ENCODE results near the gene PLEKHH1. TPM values are rescaled to one million over a fixed set of nuclear protein-coding genes. Genes with fewer than 3 reads are reported as not detected.

Gene PLEKHH1
- total and polyA plus RNA-seq, 2 of the 8 experiments (the other 6 are each of a cell fraction or from before 2014, with no cell fraction given), result 28.3 to 33.3 TPM

DNA sequence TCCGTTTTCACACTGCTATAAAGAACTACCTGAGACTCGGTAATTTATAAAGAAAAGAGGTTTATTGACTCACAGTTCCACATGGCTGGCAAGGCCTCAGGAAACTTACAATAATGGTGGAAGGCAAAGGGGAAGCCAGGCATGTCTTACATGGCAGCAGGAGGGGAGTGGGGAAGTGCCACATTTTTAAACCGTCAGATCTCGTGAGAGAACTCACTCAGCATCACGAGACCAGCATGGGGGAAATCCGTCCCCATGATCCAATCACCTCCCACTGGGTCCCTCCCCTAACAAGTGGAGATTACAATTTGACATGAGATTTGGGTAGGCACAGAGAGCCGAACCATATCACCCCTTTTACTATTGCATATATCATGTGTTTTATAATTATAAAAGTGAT, 69.0 kb downstream of the PLEKHH1 start:
- H2BK5ac ChIP-seq (ENCODE audit: low read depth, low read length), result no peak overlapping the region
- H3K9ac ChIP-seq (replicated peaks in 1 of 4; ENCODE audit: extremely low read depth in 1 of 4, low read depth in 3 of 4, low read length in 3 of 4), result no peak overlapping the region
- no peaks in the 10 kb centered on the region for H3K79me2 ChIP-seq (ENCODE audit: control insufficient read depth in 1 of 2, insufficient read depth in 2 of 2, low read length in 2 of 2)
- H3K23me2 ChIP-seq (ENCODE audit: low read depth, low read length), result peaks cover 2% of the 10 kb centered on the region; the same call in 1 of the 2 replicates
- DNase-seq (ENCODE audit: low read depth in 1 of 2, low spot score in 2 of 2) (no peak), FAIRE-seq (no peak)
- no peak overlapping the region for H4K8ac ChIP-seq (ENCODE audit: extremely low read depth, insufficient read depth, low read length)
- H2BK20ac ChIP-seq (ENCODE audit: low read length), result no peak overlapping the region
- H2BK12ac ChIP-seq (ENCODE audit: low read depth, low read length), result no peak overlapping the region
- H2BK120ac ChIP-seq (replicated peaks; ENCODE audit: low read depth, low read length), result no peak overlapping the region
- H2BK15ac ChIP-seq (ENCODE audit: low read length), result no peak overlapping the region
- no peaks in the 10 kb centered on the region for H3K79me1 ChIP-seq (ENCODE audit: low read depth, low read length)
- TF ChIP-seq CTCF (IDR thresholded peaks at IDR 0.05; ENCODE audit: control extremely low read depth in 1 of 3, insufficient read depth in 1 of 3, low read depth in 1 of 3, low read length in 3 of 3), result no peak
- TF ChIP-seq TAF1 (IDR thresholded peaks at IDR 0.05; ENCODE audit: low read depth, low read length), result no peak
- TF ChIP-seq JUND (IDR thresholded peaks at IDR 0.05; ENCODE audit: low read length), result no peak
- TF ChIP-seq KDM1A (IDR thresholded peaks at IDR 0.05; ENCODE audit: borderline replicate concordance, low read length), result no peak
- TF ChIP-seq CREB1 (IDR thresholded peaks at IDR 0.05), result no peak
- no peak for TF ChIP-seq JUN (IDR thresholded peaks at IDR 0.05; ENCODE audit: low read depth, low read length)
- no peak for TF ChIP-seq RFX5 (IDR thresholded peaks at IDR 0.05; ENCODE audit: borderline replicate concordance, low read depth, low read length)
- H3K14ac ChIP-seq (ENCODE audit: insufficient read length), result no peak overlapping the region
- H3K18ac ChIP-seq (ENCODE audit: extremely low read depth, low read length), result no peak overlapping the region
- WGBS, 2 experiments (ENCODE audit: extremely low coverage in 1 of 2, insufficient coverage in 1 of 2, insufficient read length in 1 of 2, insufficient replicate concordance in 2 of 2, low coverage in 1 of 2, low lambda C conversion rate in 2 of 2, missing lambda C conversion rate in 1 of 2), result 64% methylated on average over 7 of the region's 7 CpGs; no CpG with 5 or more reads in 1 of the 2 experiments
- POLR2A ChIA-PET (ENCODE audit: partially characterized antibody), result no interaction called here
- no peak overlapping the region for H2AK5ac ChIP-seq (ENCODE audit: low read depth, low read length)
- peaks cover 9 to 62% (median 39%) of the 10 kb centered on the region in 4 experiments for H3K27me3 ChIP-seq (replicated peaks in 1 of 4; ENCODE audit: control insufficient read depth in 3 of 4, extremely low read depth in 1 of 4, insufficient read depth in 3 of 4, low read length in 3 of 4)
- H3K23ac ChIP-seq (ENCODE audit: insufficient read length), result no peak overlapping the region
- H3K36me3 ChIP-seq (ENCODE audit: control insufficient read depth in 2 of 4, insufficient read depth in 4 of 4, low read length in 3 of 4), result no peaks in the 10 kb centered on the region
- no peaks in the 10 kb centered on the region; a peak in 1 of 7 replicates for H3K4me1 ChIP-seq (replicated peaks in 1 of 4; ENCODE audit: control insufficient read depth in 3 of 4, insufficient read depth in 4 of 4, low read length in 3 of 4)
- H3K56ac ChIP-seq (replicated peaks; ENCODE audit: insufficient read length, low read depth, low read length), result no peak overlapping the region
- H3K9me3 ChIP-seq (ENCODE audit: insufficient read depth in 2 of 2, low read depth in 1 of 2, low read length in 1 of 2), result no peaks in the 10 kb centered on the region; a peak in 1 of 4 replicates
- CTCF ChIA-PET (ENCODE audit: partially characterized antibody), result interaction anchor here (0.9 to 1.0 kb wide), 2 partner anchors 74 to 102 kb away, joined by 3 read pairs; no protein-coding TSS in a partner anchor
- H3K4me2 ChIP-seq (ENCODE audit: insufficient read depth in 1 of 2, low read depth in 2 of 2, low read length in 2 of 2), result no peak overlapping the region
- H4K5ac ChIP-seq (ENCODE audit: insufficient read length, low read depth, low read length), result no peak overlapping the region
- H3K4ac ChIP-seq (replicated peaks; ENCODE audit: insufficient read length, low read depth, low read length), result no peak overlapping the region
- no peak overlapping the region for H4K91ac ChIP-seq (replicated peaks; ENCODE audit: insufficient read length, low read length)
- no peak overlapping the region for H2AFZ ChIP-seq (ENCODE audit: low read length)
- no peaks in the 10 kb centered on the region for H4K20me1 ChIP-seq (replicated peaks in 1 of 2; ENCODE audit: control insufficient read depth in 1 of 2, insufficient read depth in 2 of 2, low read length in 2 of 2)
- H3K27ac ChIP-seq (ENCODE audit: low read depth, low read length), result no peak overlapping the region
- no peak overlapping the region for H3K4me3 ChIP-seq (ENCODE audit: extremely low read depth in 1 of 4, insufficient read depth in 2 of 4, low read depth in 3 of 4, low read length in 4 of 4)
